H7 (cell line): ENCODE results near the gene VPS45. TPM values are rescaled to one million over a fixed set of nuclear protein-coding genes. Genes with fewer than 3 reads are reported as not detected.
"Not testable (repeated sequence)": the region's sequence is repeated elsewhere in the genome, so short reads cannot be mapped to it uniquely, and the experiment has no call there.

Source experiments
- DNase-seq: peaks from one replicate; pipeline ENCODE4 v3.0.0; 2012
- H3K27me3 ChIP-seq: 2 replicates; pipeline ENCODE4 v1.6.0; 2011; ENCODE audit warnings: mild to moderate bottlenecking, low read length; ENCODE audit not compliant: control insufficient read depth, insufficient read depth
- H3K36me3 ChIP-seq: replicated peaks from 2 replicates; pipeline ENCODE4 v1.5.1; 2011; ENCODE audit warnings: low read length; ENCODE audit not compliant: control insufficient read depth, insufficient read depth
- H3K4me3 ChIP-seq: 2 replicates; pipeline ENCODE4 v1.5.1; 2011; ENCODE audit warnings: low read depth, mild to moderate bottlenecking, control low read depth, low read length, moderate library complexity; ENCODE audit not compliant: insufficient read depth
- total RNA-seq: library from RNA; depleted of rRNA; stranded (reverse); fragments of >200 nt; shearing (Covaris generic); gene quantifications from 2 replicates; pipeline ENCODE4 v1.2.3, GENCODE V29; 2014

Gene VPS45
- total RNA-seq, 1 experiment from 2014 or later = 49.7 TPM

DNA sequence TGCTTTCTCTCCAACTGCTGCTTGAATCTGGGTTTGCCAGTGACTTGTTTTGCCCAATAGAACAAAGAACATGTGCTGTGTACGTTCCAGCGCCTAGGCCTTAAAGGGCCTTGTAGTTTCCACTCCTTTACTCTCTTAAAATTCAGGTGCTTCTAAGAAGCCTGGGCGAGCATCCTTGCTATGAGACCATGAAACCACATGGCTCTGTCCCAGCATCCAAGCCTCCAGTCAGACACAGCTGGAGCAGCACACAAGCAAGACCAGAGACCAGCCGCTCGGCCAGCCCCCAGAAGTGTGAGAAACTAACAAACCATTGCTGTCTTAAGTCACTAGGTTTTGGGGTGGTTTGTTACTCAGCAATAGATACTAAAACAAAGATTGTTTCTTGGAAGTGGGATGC lies 97.2 kb downstream of the VPS45 start:
- no peaks in the 10 kb centered on the region for H3K27me3 ChIP-seq
- DNase-seq = no peak

DNA sequence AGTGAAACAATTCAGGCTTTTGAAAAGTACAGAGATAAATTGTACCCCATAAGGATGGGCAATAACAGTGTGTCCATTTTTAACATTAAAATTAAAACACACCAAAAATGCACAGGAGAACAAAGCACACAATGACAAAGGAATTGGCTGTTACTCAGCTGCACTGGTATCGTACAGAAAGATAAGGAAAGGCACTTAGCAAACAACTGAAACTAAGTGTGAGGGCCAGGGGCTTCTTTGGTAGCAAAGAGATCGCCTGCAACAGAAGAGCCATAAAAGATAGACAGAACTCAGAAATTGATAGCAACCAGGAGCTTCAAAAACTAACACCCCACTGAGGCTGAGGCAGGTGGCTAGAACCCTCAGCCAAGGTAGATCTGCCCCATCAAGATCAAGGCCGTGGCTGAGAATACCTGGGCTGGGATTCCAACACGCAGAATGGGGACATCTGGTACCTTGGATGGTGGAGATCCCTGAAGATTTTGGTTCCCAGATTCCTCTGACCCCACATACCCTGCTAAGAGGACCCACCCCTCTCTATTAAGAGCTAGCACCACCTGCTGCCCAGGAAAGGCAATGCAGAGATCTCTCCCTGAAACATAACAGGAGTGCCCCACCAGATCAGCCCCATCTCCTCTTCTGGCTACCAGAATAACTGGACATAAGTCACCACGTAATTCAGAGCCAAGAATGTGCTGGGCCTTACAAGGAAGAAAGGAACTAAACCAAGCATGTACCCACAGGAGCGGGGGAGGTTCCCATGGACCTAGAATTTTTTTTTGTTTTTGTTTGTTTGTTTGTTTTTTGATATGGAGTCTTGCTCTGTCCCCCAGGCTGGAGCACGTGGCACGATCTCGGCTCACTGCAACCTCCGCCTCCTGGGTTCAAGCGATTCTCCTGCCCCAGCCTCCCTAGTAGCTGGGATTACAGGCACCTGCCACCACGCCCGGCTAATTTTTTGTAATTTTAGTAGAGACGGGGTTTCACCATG lies 98.3 kb downstream of the VPS45 start:
- H3K4me3 ChIP-seq = no peak overlapping the region
- DNase-seq = peak; percentile 84
- H3K27me3 ChIP-seq = no peaks in the 10 kb centered on the region
- H3K36me3 ChIP-seq = no peaks in the 10 kb centered on the region

More for the DNA sequence above, 97.2 kb downstream of the VPS45 start:
- no peak overlapping the region for H3K4me3 ChIP-seq
- no peaks in the 10 kb centered on the region for H3K36me3 ChIP-seq

DNA sequence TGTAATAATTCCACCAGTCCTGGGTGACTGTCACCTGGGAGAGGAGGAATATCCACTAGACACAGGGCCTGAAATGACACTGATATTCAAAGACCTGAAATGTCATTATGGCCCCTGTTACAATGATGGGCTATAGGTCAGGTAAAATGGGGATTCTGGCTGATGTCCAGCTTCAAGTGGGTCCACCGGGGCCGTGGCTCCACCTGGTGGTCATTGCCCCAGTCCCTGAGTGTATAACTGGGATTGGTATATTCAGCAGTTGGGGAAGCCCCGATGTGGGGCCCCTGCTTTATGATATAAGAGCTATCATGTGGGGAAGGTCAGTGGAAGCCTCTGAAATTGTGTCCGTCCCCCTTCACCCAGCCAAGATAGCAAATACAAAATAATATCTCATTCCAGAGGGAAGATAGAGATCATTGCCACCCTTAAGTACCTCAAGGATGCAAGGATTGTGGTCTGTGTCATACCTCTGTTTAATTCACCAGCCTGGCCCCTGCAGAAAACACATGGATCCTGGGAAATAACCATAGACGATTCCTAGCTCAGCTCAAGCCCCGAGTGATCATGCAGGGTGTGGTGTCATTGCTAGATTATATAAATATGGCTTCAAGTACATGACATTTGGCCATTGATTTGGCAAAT lies 101.5 kb downstream of the VPS45 start:
- H3K36me3 ChIP-seq = no peaks in the 10 kb centered on the region
- no peaks in the 10 kb centered on the region for H3K27me3 ChIP-seq
- H3K4me3 ChIP-seq = no peak overlapping the region
- DNase-seq = peak; percentile 88

DNA sequence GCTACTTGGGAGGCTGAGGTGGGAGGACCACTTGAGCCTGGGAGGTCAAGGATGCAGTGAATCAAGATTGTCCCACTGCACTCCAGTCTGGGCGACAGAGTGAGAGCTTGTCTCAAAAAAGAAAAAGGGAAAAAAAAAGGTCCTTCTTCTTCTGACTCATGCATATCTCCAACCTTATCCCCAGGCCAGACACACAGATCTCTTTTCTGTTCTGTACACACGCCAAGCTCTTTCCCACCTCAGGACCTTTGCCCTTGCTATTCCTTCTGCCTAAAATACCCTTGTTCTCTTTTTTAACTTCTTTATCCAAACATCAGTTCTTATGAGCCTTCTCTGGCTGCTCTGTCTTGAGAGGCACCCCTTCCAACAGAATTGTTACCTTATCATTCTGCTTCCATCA lies 104.2 kb downstream of the VPS45 start:
- Histone ChIP-seq H3K4me3 (no peak overlapping the region), H3K27me3 (no peaks in the 10 kb centered on the region), H3K36me3 (no peaks in the 10 kb centered on the region)
- no peak for DNase-seq

DNA sequence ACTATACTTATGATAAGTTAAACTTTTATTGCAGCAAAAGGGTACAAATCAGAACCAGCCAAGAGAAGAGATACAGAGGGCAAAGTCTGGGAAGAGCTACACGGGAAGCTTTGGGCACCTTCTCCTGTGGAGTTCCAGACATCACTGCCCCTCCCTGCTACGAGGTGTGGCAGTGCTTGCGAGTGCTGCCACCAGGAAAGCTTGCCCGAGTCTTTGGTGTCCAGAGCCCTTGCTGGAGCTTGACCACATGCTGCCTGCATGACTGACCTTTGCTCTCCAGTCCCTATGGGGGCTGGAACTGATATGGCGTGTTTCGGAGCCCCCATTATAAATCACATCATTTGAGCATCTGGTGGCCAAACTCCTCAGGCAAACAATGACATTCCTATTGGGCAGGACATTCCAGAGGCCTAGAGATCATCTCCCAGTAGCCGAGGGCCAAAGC lies 105.6 kb downstream of the VPS45 start:
- no peak for DNase-seq
- Histone ChIP-seq H3K4me3 (no peak overlapping the region), H3K27me3 (no peaks in the 10 kb centered on the region), H3K36me3 (no peaks in the 10 kb centered on the region)

DNA sequence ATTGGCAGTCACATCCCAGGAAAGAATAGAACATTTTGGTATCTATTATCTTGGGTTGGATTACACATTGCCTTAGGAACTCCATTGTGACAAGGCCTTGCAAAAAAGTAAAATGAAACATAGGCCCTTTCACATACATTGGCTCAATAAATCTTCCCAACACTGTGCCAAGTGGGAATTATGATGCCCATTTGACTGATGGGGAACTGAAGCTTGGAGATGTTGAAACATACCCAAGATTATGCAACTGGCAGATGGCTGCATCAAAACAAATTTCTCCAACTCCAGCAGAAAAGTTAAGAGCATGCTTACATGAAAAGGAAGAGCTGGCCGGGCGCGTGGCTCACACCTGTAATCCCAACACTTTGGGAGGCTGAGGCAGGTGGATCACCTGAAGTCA lies 109.0 kb downstream of the VPS45 start:
- H3K36me3 ChIP-seq = no peaks in the 10 kb centered on the region
- DNase-seq = no peak
- no peak overlapping the region for H3K4me3 ChIP-seq
- no peaks in the 10 kb centered on the region for H3K27me3 ChIP-seq

DNA sequence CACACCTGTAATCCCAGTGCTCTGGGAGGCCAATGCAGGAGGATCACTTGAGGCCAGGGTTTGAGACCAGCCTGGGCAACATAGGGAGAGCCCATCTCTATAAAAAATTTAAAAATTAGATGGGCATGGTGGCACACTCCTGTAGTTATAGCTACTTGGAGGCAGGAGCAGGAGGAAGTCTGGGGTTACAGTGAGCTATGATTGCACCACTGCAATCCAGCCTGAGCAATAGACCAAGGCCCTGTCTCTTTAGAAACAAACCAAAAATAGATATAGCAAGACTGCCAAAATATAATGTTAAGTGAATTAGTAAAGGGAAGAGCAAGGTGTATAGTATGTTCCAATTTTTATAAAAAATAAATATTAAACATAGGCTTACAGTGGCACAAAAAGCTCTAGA lies 111.0 kb downstream of the VPS45 start:
- no peak for DNase-seq
- Histone ChIP-seq H3K36me3 (no peaks in the 10 kb centered on the region), H3K4me3 (no peak overlapping the region), H3K27me3 (no peaks in the 10 kb centered on the region)

- Histone ChIP-seq H3K4me3 (no peak overlapping the region), H3K27me3 (no peaks in the 10 kb centered on the region), H3K36me3 (no peaks in the 10 kb centered on the region)
- DNase-seq = no peak
Observed at GRCh38 chr1:150179867-150180266, 112.3 kb downstream of the VPS45 start.

GRCh38 chr1:150180474-150180873 lies 112.9 kb downstream of the VPS45 start:
- no peak overlapping the region for H3K4me3 ChIP-seq
- DNase-seq = no peak
- no peaks in the 10 kb centered on the region for H3K27me3 ChIP-seq
- H3K36me3 ChIP-seq = no peaks in the 10 kb centered on the region

GRCh38 chr1:150182247-150182646 lies 114.7 kb downstream of the VPS45 start:
- Histone ChIP-seq H3K36me3 (no peaks in the 10 kb centered on the region), H3K4me3 (no peak overlapping the region), H3K27me3 (no peaks in the 10 kb centered on the region)
- no peak for DNase-seq

DNA sequence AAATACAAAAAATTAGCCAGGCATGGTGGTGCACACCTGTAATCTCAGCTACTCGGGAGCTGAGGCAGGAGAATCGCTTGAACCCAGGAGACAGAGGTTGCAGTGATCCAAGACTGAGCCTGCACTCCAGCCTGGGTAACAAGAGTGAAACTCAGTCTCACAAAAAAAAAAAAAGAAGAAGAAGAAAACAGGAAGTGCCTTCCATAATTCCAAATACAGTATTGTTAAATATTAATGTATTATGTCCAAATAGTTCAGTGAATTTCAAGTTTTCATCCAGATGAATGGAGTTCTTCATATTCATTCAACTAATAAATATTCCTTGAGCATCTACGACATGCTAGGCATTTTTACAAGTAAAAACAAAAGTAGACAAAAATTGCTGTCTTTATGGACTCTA lies 115.5 kb downstream of the VPS45 start:
- no peaks in the 10 kb centered on the region for H3K36me3 ChIP-seq
- H3K27me3 ChIP-seq = no peaks in the 10 kb centered on the region
- H3K4me3 ChIP-seq = no peak overlapping the region
- no peak for DNase-seq

DNA sequence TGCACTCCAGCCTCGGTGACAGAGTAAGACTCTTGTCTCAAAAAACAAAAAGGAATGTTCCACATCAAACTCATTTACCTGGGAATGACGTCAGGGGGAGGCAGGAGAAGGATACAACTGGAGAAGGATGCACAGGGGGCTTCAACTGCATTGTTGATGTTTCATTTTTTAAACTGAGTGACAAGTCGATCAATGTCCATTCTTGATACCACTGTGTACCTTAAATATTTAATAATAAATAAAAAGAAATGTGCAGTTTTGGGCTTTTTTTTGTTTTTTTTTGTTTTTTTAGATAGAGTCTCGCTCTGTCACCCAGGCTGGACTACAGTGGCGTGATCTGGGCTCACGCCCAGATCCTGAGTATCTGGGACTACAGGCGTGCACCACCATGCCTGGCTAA lies 117.9 kb downstream of the VPS45 start:
- DNase-seq = no peak
- H3K27me3 ChIP-seq = no peaks in the 10 kb centered on the region
- no peaks in the 10 kb centered on the region for H3K36me3 ChIP-seq
- no peak overlapping the region for H3K4me3 ChIP-seq

DNA sequence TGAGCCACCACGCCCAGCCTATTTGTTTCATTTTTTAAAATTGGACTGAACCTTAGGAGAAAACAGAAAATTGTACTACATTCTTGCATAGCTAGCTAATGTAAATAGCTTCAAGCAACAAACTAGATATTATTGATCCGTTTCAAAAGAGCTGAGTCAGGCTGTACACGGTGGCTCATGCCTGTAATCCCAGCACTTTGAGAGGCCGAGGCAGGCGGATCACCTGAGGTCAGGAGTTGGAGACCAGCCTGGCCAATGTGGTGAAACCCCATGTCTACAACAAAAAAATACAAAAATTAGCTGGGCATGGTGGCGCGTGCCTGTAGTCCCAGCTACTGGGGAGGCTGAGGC lies 118.8 kb downstream of the VPS45 start:
- not testable (repeated sequence) for H3K36me3 ChIP-seq, H3K4me3 ChIP-seq, DNase-seq, H3K27me3 ChIP-seq

- DNase-seq = peak; percentile 61
- Histone ChIP-seq H3K27me3 (no peaks in the 10 kb centered on the region), H3K4me3 (no peak overlapping the region), H3K36me3 (no peaks in the 10 kb centered on the region)
Observed at GRCh38 chr1:150186789-150187559, 119.4 kb downstream of the VPS45 start.

- no peaks in the 10 kb centered on the region for H3K27me3 ChIP-seq
- no peak overlapping the region for H3K4me3 ChIP-seq
- H3K36me3 ChIP-seq = no peaks in the 10 kb centered on the region
- no peak for DNase-seq
Observed at GRCh38 chr1:150187560-150187931, 120.0 kb downstream of the VPS45 start.
